Measurements from ENCODE around the gene SERINC3.

The SERINC3 gene

GRCh38 chr20:44491635-44492395 is 30.1 kb downstream of the SERINC3 start:
- in situ Hi-C loops (cut with MboI; ENCODE audit: low pct_unique_long_range_greater_than_20kb, low sequenced_read_pairs, unreplicated experiment): no loop called here

GRCh38 chr20:44489931-44490330 is 31.9 kb downstream of the SERINC3 start:
- in situ Hi-C loops (cut with MboI; ENCODE audit: low pct_unique_long_range_greater_than_20kb, low sequenced_read_pairs, unreplicated experiment): no loop called here
- DNase-seq (ENCODE audit: low spot score): peak; percentile 39
- TF ChIP-seq CTCF (IDR thresholded peaks at IDR 0.05; ENCODE audit: extremely low read depth, insufficient read depth, missing control alignments): no peak

More at GRCh38 chr20:44491635-44492395, 30.1 kb downstream of the SERINC3 start:
- no peak for TF ChIP-seq CTCF (IDR thresholded peaks at IDR 0.05; ENCODE audit: extremely low read depth, insufficient read depth, missing control alignments)
- DNase-seq (ENCODE audit: low spot score): no peak

DNA sequence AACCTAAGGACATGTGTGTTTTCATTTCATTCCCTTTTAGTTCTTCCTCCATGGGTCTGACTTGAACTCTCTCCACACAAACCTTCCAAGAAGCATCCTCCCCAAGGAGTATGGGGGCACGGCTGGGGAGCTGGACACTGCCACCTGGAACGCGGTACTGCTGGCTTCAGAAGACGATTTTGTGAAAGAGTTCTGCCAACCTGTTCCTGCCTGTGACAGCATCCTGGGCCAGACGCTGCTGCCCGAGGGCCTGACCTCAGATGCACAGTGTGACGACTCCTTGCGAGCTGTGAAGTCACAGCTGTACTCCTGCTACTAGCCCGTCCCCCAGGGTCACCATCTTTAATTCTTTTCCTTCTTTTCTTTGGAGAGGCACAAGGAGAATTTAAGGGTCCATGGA is 32.6 kb downstream of the SERINC3 start:
- no peak for TF ChIP-seq CTCF (IDR thresholded peaks at IDR 0.05; ENCODE audit: extremely low read depth, insufficient read depth, missing control alignments)
- no peak for DNase-seq (ENCODE audit: low spot score)
- in situ Hi-C loops (cut with MboI; ENCODE audit: low pct_unique_long_range_greater_than_20kb, low sequenced_read_pairs, unreplicated experiment): no loop called here

DNA sequence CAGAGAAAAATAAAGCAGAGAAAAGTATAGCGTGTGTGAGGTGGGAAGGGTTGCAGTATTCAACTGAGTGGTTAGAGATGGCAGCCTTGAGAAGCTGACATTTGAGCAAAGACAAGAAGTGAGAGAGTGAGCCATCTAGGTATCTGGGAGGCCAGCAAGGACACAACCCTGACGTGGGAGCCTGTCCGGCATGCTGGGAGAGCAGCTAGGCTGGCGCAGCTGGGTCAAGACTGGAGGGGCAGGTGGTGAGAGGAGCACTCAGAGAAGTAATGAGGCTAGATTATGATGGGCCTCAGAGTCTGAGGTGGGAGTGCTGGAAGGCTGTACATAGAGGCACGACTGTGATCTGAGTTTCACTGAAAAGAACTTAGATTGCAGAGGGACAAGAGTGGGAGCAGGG is 33.3 kb downstream of the SERINC3 start:
- DNase-seq (ENCODE audit: low spot score): no peak
- TF ChIP-seq CTCF (IDR thresholded peaks at IDR 0.05; ENCODE audit: extremely low read depth, insufficient read depth, missing control alignments): no peak
- in situ Hi-C loops (cut with MboI; ENCODE audit: low pct_unique_long_range_greater_than_20kb, low sequenced_read_pairs, unreplicated experiment): no loop called here

DNA sequence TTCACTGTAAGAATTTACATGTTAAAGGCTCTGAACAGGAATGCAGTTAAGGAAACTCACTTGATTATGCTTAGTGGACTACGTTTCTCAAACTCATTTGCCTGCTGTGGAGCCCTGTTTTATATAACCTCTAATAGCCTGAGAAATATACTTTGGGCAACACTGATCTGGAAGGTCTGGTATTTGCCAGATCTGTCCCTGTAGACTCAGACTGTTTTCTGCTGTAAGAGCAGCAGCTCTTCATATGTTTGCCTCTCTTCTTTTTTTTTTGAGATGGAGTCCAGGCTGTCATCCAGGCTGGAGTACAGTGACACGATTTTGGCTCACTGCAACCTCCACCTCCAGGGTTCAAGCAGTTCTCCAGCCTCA is 36.1 kb downstream of the SERINC3 start:
- DNase-seq (ENCODE audit: low spot score): no peak
- TF ChIP-seq CTCF (IDR thresholded peaks at IDR 0.05; ENCODE audit: extremely low read depth, insufficient read depth, missing control alignments): no peak
- in situ Hi-C loops (cut with MboI; ENCODE audit: low pct_unique_long_range_greater_than_20kb, low sequenced_read_pairs, unreplicated experiment): no loop called here

DNA sequence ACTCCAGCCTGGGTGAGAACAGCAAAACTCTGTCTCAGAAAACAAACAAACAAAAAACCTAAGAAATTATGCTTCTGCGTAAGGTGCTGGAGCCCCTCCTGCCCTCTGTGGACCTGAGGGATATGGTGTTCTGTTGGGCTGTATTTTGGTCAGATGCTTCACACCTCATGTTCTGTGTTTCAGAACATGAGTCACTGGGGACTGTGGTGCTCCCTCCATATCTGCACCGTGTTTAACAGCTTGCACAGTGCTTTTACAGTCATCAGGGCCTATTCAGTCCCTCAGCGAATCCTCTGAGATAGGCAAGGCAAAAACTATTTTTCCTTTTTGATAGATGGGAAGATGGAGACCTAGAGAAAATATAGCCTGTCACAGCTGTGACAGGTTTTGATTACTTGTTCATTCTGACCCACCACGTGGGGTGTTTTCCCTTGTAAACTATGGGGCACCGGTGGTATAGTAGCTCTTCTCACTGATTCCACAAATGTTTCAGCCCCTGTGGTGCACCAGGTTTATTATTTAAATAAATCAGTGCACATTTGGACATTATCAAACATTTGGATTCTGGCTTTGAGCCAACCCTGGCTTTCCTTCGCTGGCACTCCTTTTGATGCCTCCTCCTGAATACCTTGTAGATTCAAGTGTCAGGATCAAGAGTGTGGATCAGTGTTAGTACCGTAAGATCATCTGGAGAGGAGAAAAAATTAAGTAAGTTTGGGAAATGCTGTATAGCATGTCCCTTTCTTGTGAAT is 36.6 kb downstream of the SERINC3 start:
- TF ChIP-seq CTCF (IDR thresholded peaks at IDR 0.05; ENCODE audit: extremely low read depth, insufficient read depth, missing control alignments): no peak
- DNase-seq (ENCODE audit: low spot score): no peak
- in situ Hi-C loops (cut with MboI; ENCODE audit: low pct_unique_long_range_greater_than_20kb, low sequenced_read_pairs, unreplicated experiment): no loop called here
